DOHH2 (cell line): ENCODE measurements around the gene CDK5RAP2.

Source experiments
- CTCF ChIP-seq: fragments of 200-600 bp; sonication (generic); IDR thresholded peaks from one replicate; pipeline ENCODE4 v1.5.1; 2014; ENCODE audit warnings: antibody characterized with exemption, mild to moderate bottlenecking, low read depth, low read length; ENCODE audit not compliant: poor library complexity, severe bottlenecking
- EZH2phosphoT487 ChIP-seq: fragments of 200-600 bp; sonication (generic); IDR thresholded peaks from 2 replicates; pipeline ENCODE4 v1.6.1; 2017; ENCODE audit warnings: borderline replicate concordance, mild to moderate bottlenecking, antibody characterized with exemption, low read length, moderate library complexity, mixed read lengths

GRCh38 chr9:120481846-120482245 lies 98.1 kb downstream of the CDK5RAP2 start:
- no peak for TF ChIP-seq CTCF
- TF ChIP-seq EZH2phosphoT487, result no peak
